ENCODE data around the gene ZCCHC7. TPM values are rescaled to one million over a fixed set of nuclear protein-coding genes. Genes with fewer than 3 reads are reported as not detected.

The ZCCHC7 gene
- total and polyA plus RNA-seq, 10 of the 15 experiments (the other 5 are each of a cell fraction or from before 2014, with no cell fraction given), result 42.9 to 178 (median 53.3) TPM

GRCh38 chr9:37182718-37183117 is 62.3 kb downstream of the ZCCHC7 start:
- CTCF ChIA-PET, result no interaction called here
- Histone ChIP-seq H2AFZ (ENCODE audit: control insufficient read depth, low read depth, low read length) (no peak overlapping the region), H3K4me2 (ENCODE audit: control insufficient read depth, insufficient read depth) (no peak overlapping the region), H3K4me3 (no peak overlapping the region), H3K79me2 (ENCODE audit: control insufficient read depth, insufficient read depth, low read length) (peaks cover 48% of the 10 kb centered on the region), H3K27me3 (replicated peaks in 1 of 2; ENCODE audit: control insufficient read depth in 2 of 2, insufficient read depth in 2 of 2, low read length in 1 of 2) (no peaks in the 10 kb centered on the region), H3K4me1 (ENCODE audit: control insufficient read depth, insufficient read depth, low read length) (peaks cover 11% of the 10 kb centered on the region), H3K36me3 (ENCODE audit: control insufficient read depth in 2 of 2, insufficient read depth in 2 of 2, low read length in 1 of 2) (no peaks in the 10 kb centered on the region; a peak in 2 of 4 replicates), H3K9me3 (replicated peaks; ENCODE audit: control insufficient read depth, insufficient read depth, low read length) (peaks cover 8% of the 10 kb centered on the region), H3K27ac (ENCODE audit: control insufficient read depth, insufficient read depth) (no peak overlapping the region), H4K20me1 (ENCODE audit: control insufficient read depth, insufficient read depth) (no peaks in the 10 kb centered on the region), H3K9ac (ENCODE audit: control insufficient read depth, insufficient read depth, low read length) (no peak overlapping the region)
- in situ Hi-C loops (cut with MboI) (no loop called here), intact Hi-C loops (cut with micrococcal nuclease; ENCODE audit: unreplicated experiment) (no loop called here)
- POLR2A ChIA-PET, result interaction anchor here (0.5 kb wide), 1 partner anchor 53 kb away, joined by 3 read pairs; no protein-coding TSS in a partner anchor
- SMC1A ChIA-PET (ENCODE audit: uncharacterized antibody, unreplicated experiment), result interaction anchor here (0.7 to 2.4 kb wide), 3 partner anchors 12 to 36 kb away, joined by 3 to 9 read pairs (median 5); no protein-coding TSS in a partner anchor
- FAIRE-seq (no peak), ATAC-seq (no peak), DNase-seq (ENCODE audit: low read depth, low spot score) (no peak)
- BruUV-seq (replicated peaks), result no TSS peak
- RAD21 ChIA-PET (ENCODE audit: unreplicated experiment), result interaction anchor here (0.8 to 1.1 kb wide), 2 partner anchors 12 to 145 kb away, joined by 3 read pairs; no protein-coding TSS in a partner anchor
- TF ChIP-seq POLR2AphosphoS2 (IDR thresholded peaks at IDR 0.05; ENCODE audit: low read depth, low read length), result no peak
- TF ChIP-seq NFIC (IDR thresholded peaks at IDR 0.05; ENCODE audit: low read depth, low read length), result no peak
- no peak for TF ChIP-seq SMARCA5 (IDR thresholded peaks at IDR 0.05)
- no peak for TF ChIP-seq BHLHE40 (IDR thresholded peaks at IDR 0.05; ENCODE audit: borderline replicate concordance in 1 of 2, low read depth in 2 of 2, low read length in 1 of 2)
- TF ChIP-seq RCOR1 (conservative IDR thresholded peaks at IDR 0.05; ENCODE audit: low read depth, low read length), result no peak
- no peak for TF ChIP-seq TCF7 (IDR thresholded peaks at IDR 0.05; ENCODE audit: borderline replicate concordance)
- TF ChIP-seq, protein P1, sequence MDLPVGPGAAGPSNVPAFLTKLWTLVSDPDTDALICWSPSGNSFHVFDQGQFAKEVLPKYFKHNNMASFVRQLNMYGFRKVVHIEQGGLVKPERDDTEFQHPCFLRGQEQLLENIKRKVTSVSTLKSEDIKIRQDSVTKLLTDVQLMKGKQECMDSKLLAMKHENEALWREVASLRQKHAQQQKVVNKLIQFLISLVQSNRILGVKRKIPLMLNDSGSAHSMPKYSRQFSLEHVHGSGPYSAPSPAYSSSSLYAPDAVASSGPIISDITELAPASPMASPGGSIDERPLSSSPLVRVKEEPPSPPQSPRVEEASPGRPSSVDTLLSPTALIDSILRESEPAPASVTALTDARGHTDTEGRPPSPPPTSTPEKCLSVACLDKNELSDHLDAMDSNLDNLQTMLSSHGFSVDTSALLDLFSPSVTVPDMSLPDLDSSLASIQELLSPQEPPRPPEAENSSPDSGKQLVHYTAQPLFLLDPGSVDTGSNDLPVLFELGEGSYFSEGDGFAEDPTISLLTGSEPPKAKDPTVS (IDR thresholded peaks at IDR 0.05; ENCODE audit: low read depth, low read length), result no peak
- TF ChIP-seq ASH2L (IDR thresholded peaks at IDR 0.05; ENCODE audit: borderline replicate concordance, low read depth), result no peak
- TF ChIP-seq BACH1 (IDR thresholded peaks at IDR 0.05; ENCODE audit: borderline replicate concordance), result no peak
- TF ChIP-seq STAT1 (conservative IDR thresholded peaks at IDR 0.05), result no peak
- TF ChIP-seq TARDBP (IDR thresholded peaks at IDR 0.05; ENCODE audit: borderline replicate concordance), result no peak
- no peak for TF ChIP-seq YY1 (IDR thresholded peaks at IDR 0.05; ENCODE audit: low read depth, low read length)
- no peak for TF ChIP-seq HDGF (IDR thresholded peaks at IDR 0.05)
- no peak for TF ChIP-seq ZNF384 (IDR thresholded peaks at IDR 0.05; ENCODE audit: borderline replicate concordance, low read depth, low read length)
- 61% methylated on average over 1 of the region's 1 CpG for WGBS (ENCODE audit: insufficient coverage, insufficient replicate concordance, low lambda C conversion rate, missing lambda C conversion rate)

Data from GM12878 (cell line).